Mesendoderm (in vitro differentiated cells): ENCODE results near the gene FUBP3. TPM values are rescaled to one million over a fixed set of nuclear protein-coding genes. Genes with fewer than 3 reads are reported as not detected.
"Not testable (repeated sequence)": the region's sequence is repeated elsewhere in the genome, so short reads cannot be mapped to it uniquely, and the experiment has no call there.

Experiments
- DNase-seq: peaks from one replicate; pipeline ENCODE4 v3.0.0; 2013
- H2AK5ac ChIP-seq: 2 replicates; pipeline ENCODE4 v1.6.1; 2013; ENCODE audit warnings: low read length, inconsistent platforms
- H2BK120ac ChIP-seq: 2 replicates; pipeline ENCODE4 v1.6.1; 2013; ENCODE audit warnings: low read depth, mild to moderate bottlenecking, low read length, moderate library complexity, mixed read lengths
- H2BK15ac ChIP-seq: replicated peaks from 2 replicates; pipeline ENCODE4 v1.6.1; 2013; ENCODE audit warnings: low read depth, mild to moderate bottlenecking, moderate library complexity
- H2BK5ac ChIP-seq: 2 replicates; pipeline ENCODE4 v1.6.1; 2013; ENCODE audit warnings: low read length, inconsistent platforms
- H3K18ac ChIP-seq: 2 replicates; pipeline ENCODE4 v1.6.1; 2013; ENCODE audit warnings: mild to moderate bottlenecking, low read length, mixed read lengths
- H3K23ac ChIP-seq: one replicate; pipeline ENCODE4 v1.6.1; 2013; ENCODE audit warnings: low read length
- H3K27ac ChIP-seq: 2 replicates; pipeline ENCODE4 v1.5.1; 2013; ENCODE audit warnings: low read depth, mild to moderate bottlenecking, inconsistent platforms, low read length, moderate library complexity
- H3K27me3 ChIP-seq: 2 replicates; pipeline ENCODE4 v1.6.1; 2013; ENCODE audit warnings: low read length, control low read depth, mild to moderate bottlenecking, inconsistent platforms; ENCODE audit not compliant: insufficient read depth, poor library complexity
- H3K36me3 ChIP-seq: 2 replicates; pipeline ENCODE4 v1.6.1; 2013; ENCODE audit warnings: low read length, inconsistent platforms; ENCODE audit not compliant: control insufficient read depth, insufficient read depth
- H3K4ac ChIP-seq: one replicate; pipeline ENCODE4 v1.6.1; 2013; ENCODE audit warnings: low read depth, mild to moderate bottlenecking, low read length, moderate library complexity
- H3K4me1 ChIP-seq: 2 replicates; pipeline ENCODE4 v1.6.1; 2013; ENCODE audit warnings: low read depth, low read length, inconsistent platforms; ENCODE audit not compliant: control insufficient read depth
- H3K4me2 ChIP-seq: 2 replicates; pipeline ENCODE4 v1.6.1; 2013; ENCODE audit warnings: low read length
- H3K4me3 ChIP-seq: 2 replicates; pipeline ENCODE4 v1.5.1; 2013; ENCODE audit warnings: mild to moderate bottlenecking, low read length
- H3K56ac ChIP-seq: one replicate; pipeline ENCODE4 v1.6.1; 2013; ENCODE audit warnings: low read length
- H3K79me1 ChIP-seq: 2 replicates; pipeline ENCODE4 v1.6.1; 2013; ENCODE audit warnings: low read length, inconsistent platforms
- H3K79me2 ChIP-seq: 2 replicates; pipeline ENCODE4 v1.6.1; 2013; ENCODE audit warnings: mild to moderate bottlenecking, low read length; ENCODE audit not compliant: control insufficient read depth, insufficient read depth
- H3K9ac ChIP-seq: 2 replicates; pipeline ENCODE4 v1.6.1; 2013; ENCODE audit warnings: low read length, inconsistent platforms
- H4K5ac ChIP-seq: one replicate; pipeline ENCODE4 v1.6.1; 2013; ENCODE audit warnings: low read length
- H4K8ac ChIP-seq: one replicate; pipeline ENCODE4 v1.6.1; 2013; ENCODE audit warnings: low read depth, mild to moderate bottlenecking, control low read depth, low read length, moderate library complexity
- WGBS: extraction: QIAGEN DNeasy Blood & Tissue Kit; methylation state at CpG from one replicate; pipeline ENCODE4 v1.1.7; 2013; ENCODE audit warnings: low lambda C conversion rate, missing lambda C conversion rate; ENCODE audit not compliant: insufficient coverage; ENCODE audit errors: extremely low coverage; 5-methylcytosine and 5-hydroxymethylcytosine counted together
- small RNA-seq: library from polyadenylated mRNA; stranded (forward); fragments of <200 nt; extraction: miRNeasy Mini kit (QIAGEN cat#:217004); gene quantifications from one replicate; pipeline ENCODE3, GENCODE V24; 2013; ENCODE audit not compliant: insufficient read depth

Gene FUBP3

DNA sequence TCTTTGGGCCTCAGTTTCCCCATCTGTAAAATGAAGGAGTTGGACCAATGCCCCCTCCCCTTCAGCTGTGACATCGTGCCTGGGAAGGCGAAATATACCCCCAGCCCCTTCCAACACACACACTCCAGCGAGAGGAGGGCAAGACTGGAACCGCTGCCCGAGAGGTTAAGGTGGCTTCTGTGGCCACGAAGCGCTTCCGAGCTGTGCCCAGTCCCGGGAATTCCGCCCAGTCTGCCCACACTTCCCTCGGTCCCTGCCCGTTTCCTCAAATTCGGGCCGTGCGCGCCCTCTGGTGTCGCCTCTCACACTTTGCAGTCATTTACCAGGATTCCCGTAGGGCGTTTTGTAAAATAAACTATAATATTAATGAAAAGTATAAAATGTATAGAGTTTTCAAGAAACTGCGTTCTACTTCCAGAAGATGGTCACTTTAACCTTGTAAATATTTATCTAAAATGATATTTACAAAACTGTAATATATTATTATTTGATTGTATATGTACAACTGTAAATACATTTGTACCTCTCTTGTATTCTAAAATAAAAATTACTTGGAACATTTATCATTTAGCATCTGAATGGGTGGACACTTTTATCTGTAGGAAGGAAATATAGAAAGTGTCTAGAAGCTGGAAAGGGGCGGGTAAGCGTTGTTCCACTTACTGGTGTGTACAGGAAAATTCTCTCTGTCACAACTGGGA, 103.2 kb downstream of the FUBP3 start:
- H2AK5ac ChIP-seq, result no peak overlapping the region
- no peaks in the 10 kb centered on the region for H3K79me2 ChIP-seq
- H2BK15ac ChIP-seq, result no peak overlapping the region
- peaks cover 10% of the 10 kb centered on the region for H3K27me3 ChIP-seq
- peak; percentile 67 for DNase-seq
- no peak overlapping the region for H3K23ac ChIP-seq
- no peak overlapping the region for H3K18ac ChIP-seq
- H3K4me2 ChIP-seq, result no peak overlapping the region
- no peak overlapping the region for H3K27ac ChIP-seq
- no peak overlapping the region for H4K5ac ChIP-seq
- H3K36me3 ChIP-seq, result no peaks in the 10 kb centered on the region
- H4K8ac ChIP-seq, result no peak overlapping the region
- H2BK120ac ChIP-seq, result no peak overlapping the region
- no peak overlapping the region for H3K56ac ChIP-seq
- H3K4me3 ChIP-seq, result no peak overlapping the region
- H3K4ac ChIP-seq, result no peak overlapping the region
- H3K4me1 ChIP-seq, result no peaks in the 10 kb centered on the region
- no peak overlapping the region for H3K9ac ChIP-seq
- no peaks in the 10 kb centered on the region for H3K79me1 ChIP-seq
- no peak overlapping the region for H2BK5ac ChIP-seq
- no CpG with 5 or more reads among the region's 22 CpGs for WGBS

GRCh38 chr9:130685104-130685503, 105.7 kb downstream of the FUBP3 start:
- H3K27me3 ChIP-seq, result peaks cover 6% of the 10 kb centered on the region
- no peak overlapping the region for H4K8ac ChIP-seq
- no peak overlapping the region for H2BK15ac ChIP-seq
- H3K23ac ChIP-seq, result no peak overlapping the region
- no peaks in the 10 kb centered on the region for H3K36me3 ChIP-seq
- no peaks in the 10 kb centered on the region for H3K4me1 ChIP-seq
- no peak overlapping the region for H3K56ac ChIP-seq
- no peaks in the 10 kb centered on the region for H3K79me1 ChIP-seq
- H2BK120ac ChIP-seq, result no peak overlapping the region
- no peak overlapping the region for H3K9ac ChIP-seq
- H3K4me3 ChIP-seq, result no peak overlapping the region
- H3K27ac ChIP-seq, result no peak overlapping the region
- no peak overlapping the region for H4K5ac ChIP-seq
- H3K4ac ChIP-seq, result no peak overlapping the region
- H3K79me2 ChIP-seq, result no peaks in the 10 kb centered on the region
- no peak overlapping the region for H2BK5ac ChIP-seq
- H3K4me2 ChIP-seq, result no peak overlapping the region
- H2AK5ac ChIP-seq, result no peak overlapping the region
- no peak overlapping the region for H3K18ac ChIP-seq
- no peak for DNase-seq

GRCh38 chr9:130685945-130686344, 106.6 kb downstream of the FUBP3 start:
- DNase-seq, H3K23ac ChIP-seq, H3K27ac ChIP-seq, H3K4me2 ChIP-seq, H3K4me1 ChIP-seq, H2BK120ac ChIP-seq, H3K56ac ChIP-seq, H3K4me3 ChIP-seq, H3K9ac ChIP-seq, H3K79me2 ChIP-seq, H3K27me3 ChIP-seq, H3K4ac ChIP-seq, H2AK5ac ChIP-seq, H3K36me3 ChIP-seq, H2BK15ac ChIP-seq, H4K5ac ChIP-seq, H4K8ac ChIP-seq, H3K79me1 ChIP-seq, H2BK5ac ChIP-seq, H3K18ac ChIP-seq: not testable (repeated sequence)
- WGBS, result no CpG with 5 or more reads among the region's 11 CpGs

GRCh38 chr9:130687615-130688014, 108.2 kb downstream of the FUBP3 start:
- H4K5ac ChIP-seq, result no peak overlapping the region
- H3K9ac ChIP-seq, result no peak overlapping the region
- DNase-seq, result no peak
- no peaks in the 10 kb centered on the region for H3K27me3 ChIP-seq
- H3K23ac ChIP-seq, result no peak overlapping the region
- no CpG with 5 or more reads among the region's 2 CpGs for WGBS
- no peak overlapping the region for H3K4ac ChIP-seq
- no peak overlapping the region for H3K27ac ChIP-seq
- H3K4me3 ChIP-seq, result no peak overlapping the region
- H2AK5ac ChIP-seq, result no peak overlapping the region
- no peak overlapping the region for H3K18ac ChIP-seq
- H2BK15ac ChIP-seq, result no peak overlapping the region
- H3K56ac ChIP-seq, result no peak overlapping the region
- no peak overlapping the region for H4K8ac ChIP-seq
- no peaks in the 10 kb centered on the region for H3K79me2 ChIP-seq
- no peak overlapping the region for H3K4me2 ChIP-seq
- H3K4me1 ChIP-seq, result peaks cover 4% of the 10 kb centered on the region
- no peak overlapping the region for H2BK120ac ChIP-seq
- H3K36me3 ChIP-seq, result no peaks in the 10 kb centered on the region
- no peak overlapping the region for H2BK5ac ChIP-seq
- H3K79me1 ChIP-seq, result no peaks in the 10 kb centered on the region

Small RNAs within 50 kb of the gene (small RNA-seq; reads per million reads assigned to genes)
- not detected for gene MIR6856
